HTR-8/SVneo (cell line): ENCODE results near the gene TNS3.

Source experiments
- DNase-seq: peaks from one replicate; pipeline ENCODE4 v3.0.0; 2011; ENCODE audit warnings: low spot score, mixed read lengths; ENCODE audit not compliant: insufficient read length
- FAIRE-seq: peaks from 2 replicates; lab custom pipeline; 2011; peaks lifted over from hg19 to GRCh38; lab: Jason Lieb, UNC

The TNS3 gene

DNA sequence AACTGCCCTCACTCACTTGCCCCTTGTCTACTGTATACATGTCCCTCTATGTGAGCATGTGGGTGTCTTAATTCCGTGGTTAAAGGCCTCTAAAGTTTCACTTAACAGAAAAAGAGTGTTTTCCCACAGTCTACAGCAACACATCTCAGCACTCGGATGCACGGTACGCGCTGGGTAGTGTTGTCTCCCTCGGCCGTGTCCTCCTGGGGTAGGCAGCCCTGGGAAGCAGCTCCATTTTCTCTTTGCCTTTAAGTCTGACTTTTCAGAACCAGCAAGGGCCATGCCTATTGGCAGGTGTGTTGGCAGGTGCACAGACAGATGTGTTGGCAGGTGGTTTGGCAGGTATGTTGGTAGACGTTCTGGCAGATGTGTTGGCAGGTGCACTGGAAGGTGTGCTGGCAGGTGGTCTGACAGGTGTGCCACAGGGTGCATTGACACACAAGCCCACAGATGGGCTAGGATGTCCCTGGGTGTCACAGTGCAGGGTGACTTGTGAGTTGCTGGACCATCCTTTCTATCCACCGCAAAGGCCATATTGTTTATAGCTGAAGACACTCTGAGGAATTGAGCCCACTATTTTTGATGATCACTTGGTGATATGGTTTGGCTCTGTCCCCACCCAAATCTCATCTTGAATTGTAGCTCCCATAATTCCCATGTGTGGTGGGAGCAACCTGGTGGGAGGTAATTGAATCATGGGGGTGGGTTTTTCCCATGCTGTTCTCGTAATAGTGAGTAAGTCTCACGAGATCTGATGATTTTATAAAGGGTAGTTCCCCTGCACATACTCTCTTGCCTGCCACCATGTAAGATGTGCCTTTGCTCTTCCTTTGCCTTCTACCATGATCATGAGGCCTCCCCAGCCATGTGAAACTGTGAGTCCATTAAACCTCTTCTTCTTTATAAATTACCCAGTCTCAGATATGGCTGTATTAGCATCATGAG, 296.9 kb downstream of the TNS3 start:
- DNase-seq (no peak), FAIRE-seq (peak; percentile 31)

DNA sequence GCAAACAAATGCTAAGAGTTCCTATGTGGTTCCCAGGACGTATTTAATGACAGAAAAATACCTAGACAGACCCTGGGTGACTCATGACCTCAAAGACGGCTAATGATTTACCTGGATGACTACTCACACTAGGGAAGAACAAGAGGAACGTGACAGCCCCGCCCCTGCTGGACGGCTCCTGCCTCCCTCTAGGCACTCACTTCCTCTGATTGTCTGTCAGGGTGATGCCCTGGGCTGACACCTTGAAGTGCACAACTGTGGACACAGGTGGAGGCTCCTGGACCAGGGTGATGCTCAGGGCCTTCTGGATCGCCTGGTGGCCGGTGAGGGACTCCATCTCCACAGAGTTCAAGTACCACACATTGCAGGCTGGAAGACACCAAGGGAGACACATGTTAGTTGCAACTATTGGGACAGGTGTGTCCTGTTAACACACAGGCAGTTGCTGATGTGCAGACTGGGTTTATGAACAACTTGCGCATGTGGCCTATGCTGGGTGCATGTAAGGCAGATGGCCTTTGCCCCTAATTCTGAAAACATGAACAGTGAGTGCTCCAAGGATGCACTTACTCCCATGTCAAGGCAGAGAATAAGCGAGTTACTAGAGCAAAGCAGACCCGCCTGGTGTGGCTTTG, 298.3 kb downstream of the TNS3 start:
- FAIRE-seq (peak; percentile 46), DNase-seq (no peak)

DNA sequence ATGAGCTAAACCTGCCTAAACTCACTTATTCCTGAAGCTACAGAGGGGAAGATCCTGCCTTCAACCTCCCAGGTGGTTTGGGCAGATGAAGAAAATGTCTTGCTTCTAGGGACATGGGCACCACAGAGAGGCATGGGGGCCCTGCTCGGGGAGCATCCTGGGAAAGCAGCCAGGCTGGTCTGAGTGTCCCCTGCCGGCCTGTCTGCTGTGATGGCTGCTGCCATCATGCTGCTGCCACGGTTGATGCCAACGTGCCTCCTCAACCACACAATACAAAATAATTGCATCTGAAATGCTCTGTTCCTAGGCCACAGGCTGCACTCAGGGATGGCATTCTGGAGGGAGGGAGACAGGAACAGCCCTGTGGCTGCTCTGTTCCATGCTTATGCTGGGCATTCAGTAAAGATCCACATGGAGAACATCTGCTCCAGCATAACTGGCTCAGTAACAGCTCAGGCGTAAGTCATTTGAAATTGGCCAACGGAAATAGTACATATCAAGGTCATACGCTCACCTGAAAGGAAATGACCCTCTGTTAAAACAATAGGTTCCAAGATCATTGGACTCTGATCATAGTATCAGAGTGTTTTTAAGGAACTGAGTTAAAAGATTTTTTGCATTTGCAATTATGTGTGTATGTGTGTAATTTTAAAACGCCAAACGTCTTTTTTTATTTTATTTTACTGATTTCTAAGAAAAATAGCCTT, 299.0 kb downstream of the TNS3 start:
- DNase-seq (no peak), FAIRE-seq (no peak)

DNA sequence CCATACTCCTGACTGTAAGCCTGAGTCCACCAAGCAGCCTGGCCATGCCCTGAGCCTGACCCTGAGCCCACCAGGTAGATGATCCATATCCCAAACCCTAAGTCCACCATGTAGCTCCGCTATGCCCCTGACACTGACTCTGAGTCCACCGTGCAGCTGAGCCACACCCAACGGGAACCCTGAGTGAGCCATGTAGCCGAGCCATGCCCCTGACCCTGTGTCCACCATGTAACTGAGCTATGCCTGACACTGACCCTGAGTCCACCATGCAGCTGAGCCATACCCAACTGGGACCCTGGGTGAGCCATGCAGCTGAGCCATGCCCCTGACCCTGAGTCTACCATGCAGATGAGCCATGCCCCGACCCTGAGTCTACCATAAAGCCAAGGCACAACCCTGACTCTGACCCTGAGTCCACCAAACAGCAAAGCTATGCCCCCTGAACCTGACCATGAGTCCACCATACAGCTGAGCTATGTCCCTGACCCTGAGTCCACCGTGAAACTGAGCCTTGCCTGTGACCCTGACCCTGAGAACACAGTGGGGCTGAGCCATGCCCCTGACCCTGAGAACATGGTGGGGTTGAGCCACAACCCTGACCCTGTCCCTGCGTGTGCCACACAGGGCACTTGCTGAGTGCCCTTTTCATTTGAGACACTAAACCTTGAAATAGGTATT, 299.8 kb downstream of the TNS3 start:
- DNase-seq (no peak), FAIRE-seq (no peak)

DNA sequence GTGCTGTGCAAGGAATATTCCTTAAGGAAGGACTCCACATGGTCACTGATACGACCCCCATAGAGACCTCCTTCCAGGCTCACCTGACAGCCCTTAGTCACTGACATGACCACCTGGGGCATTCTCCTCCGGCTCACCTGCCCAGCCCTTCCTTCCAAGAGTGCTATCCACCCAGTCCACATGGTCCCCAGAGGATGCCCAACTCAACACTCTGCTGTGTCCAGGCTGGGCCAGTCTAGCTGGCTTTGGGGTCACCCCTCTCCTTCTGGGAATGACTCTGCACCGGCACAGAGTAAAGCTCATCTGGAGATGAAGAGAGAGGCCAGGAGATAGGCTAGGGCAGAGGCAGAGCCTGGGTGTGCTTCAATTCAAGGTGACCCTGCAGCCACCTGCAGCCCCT, 300.8 kb downstream of the TNS3 start:
- no peak for FAIRE-seq
- DNase-seq = no peak

DNA sequence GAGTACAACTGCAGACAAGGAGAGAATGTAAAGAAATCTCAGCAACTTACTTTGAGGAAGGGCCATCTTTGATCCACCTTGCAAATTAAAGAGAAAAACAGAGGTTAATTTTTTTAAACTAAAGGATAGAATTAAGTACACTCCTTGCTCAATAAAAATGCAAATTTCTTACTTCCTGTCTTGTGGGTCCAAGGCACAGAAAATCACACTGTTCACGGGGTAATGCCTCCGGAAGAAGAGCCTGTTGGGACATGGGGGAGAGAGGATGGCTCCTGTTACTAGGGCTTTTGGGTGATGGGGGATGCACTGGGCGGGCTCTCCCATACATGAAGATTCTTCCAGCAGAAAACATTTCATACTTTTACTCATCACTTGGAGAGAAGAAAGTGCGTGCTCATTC, 301.8 kb downstream of the TNS3 start:
- FAIRE-seq = no peak

DNA sequence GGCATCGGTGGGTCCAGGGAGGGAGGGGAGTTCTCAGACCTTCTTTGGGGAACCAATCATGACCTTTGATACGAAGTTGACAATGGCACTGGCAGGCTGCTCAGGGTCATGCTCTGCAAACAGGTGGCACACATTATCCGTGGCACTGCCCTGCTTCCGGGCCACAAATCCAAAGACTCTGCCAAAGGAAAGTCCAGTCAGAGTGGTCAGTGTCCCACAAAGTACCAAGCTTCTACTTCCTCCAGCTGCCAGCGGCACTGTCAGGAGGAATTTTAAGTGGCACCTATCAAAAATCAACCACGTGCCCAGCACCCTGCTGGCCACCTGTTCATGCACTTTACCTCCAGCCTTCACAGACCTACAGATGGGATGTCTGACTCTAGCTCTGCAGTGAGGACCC, 303.9 kb downstream of the TNS3 start:
- no peak for DNase-seq

More for the DNA sequence above, 301.8 kb downstream of the TNS3 start:
- DNase-seq = no peak

DNA sequence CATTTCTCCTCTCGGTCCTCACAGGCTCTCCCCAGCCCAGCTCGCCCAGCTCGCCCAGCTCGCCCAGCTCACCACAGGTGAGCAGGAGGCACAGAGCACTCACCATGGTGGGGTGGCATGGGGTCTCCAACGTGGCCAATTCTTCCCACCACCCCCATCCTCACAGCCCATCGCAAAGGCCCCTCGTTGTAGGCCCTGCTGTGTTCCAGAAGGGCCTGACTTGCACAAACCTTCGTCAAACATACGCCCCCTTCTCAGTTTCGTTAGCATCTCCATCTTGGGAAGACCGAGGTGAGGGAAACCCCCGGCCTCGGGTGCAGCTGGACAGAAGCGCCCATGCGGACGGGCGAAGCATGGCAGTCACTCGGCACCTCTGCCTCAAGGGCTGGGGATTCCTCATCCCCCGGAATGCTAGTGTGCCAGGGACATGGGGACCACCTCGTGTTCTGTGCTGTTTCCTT, 304.6 kb downstream of the TNS3 start:
- no peak for FAIRE-seq
- DNase-seq = no peak

More for the DNA sequence above, 303.9 kb downstream of the TNS3 start:
- FAIRE-seq = no peak

DNA sequence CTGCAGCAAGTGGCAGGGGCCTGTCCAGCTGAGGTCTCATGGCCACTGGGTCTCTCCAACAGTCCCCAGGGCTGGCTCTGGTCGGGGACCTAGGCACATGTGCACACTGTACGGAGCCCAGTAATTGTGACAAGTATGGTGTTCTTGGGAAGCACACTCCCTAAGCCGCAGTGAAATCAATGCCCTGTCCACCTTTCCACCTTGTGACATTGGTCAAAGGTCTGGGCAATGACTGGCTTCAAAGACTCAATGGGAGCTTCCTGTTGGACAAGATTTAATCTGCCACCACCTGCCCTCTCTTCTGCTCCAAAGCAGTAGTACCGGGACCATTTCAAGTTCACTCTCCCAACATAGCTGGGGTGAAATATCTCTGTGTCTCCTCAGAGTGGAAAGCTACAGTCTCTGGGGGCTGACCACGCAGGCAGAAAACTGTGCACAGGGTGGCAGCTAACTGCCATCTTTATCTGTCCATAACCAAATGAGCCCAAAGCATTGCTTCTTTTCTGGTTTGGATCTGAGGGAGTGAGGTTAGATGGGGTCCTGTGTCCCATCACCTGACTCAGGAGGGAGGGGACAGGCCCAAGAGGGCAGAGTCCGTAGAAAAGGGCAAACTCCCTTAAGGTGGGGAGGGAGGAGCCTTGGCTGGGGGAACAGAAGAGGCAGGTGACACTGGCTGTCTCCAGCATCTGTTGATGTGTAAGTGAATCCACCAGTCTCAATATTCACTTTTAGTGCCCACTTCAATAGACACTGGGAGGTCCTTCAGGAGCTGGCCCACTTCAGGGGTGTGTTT, 307.7 kb downstream of the TNS3 start:
- FAIRE-seq (no peak), DNase-seq (no peak)

DNA sequence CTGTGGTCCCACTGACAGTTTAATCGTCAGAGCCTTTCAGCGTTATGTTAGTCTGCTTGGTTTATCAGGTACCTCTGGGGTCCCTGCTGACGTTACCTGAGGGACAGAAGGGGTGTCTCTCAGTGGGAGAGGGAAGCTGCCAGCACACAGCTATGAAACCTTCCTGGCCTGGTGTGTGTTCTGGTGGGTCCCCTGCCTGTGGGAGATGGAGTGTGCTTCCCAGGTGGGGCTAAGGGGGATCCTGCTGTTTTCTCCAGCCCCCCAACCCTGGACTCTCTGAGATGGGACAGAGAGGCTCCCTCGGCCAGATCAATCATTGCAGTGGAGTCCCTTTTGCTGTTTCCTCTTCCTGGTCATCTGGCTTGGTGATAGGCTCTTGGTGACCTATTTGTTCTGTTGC, 308.8 kb downstream of the TNS3 start:
- FAIRE-seq (no peak), DNase-seq (no peak)

DNA sequence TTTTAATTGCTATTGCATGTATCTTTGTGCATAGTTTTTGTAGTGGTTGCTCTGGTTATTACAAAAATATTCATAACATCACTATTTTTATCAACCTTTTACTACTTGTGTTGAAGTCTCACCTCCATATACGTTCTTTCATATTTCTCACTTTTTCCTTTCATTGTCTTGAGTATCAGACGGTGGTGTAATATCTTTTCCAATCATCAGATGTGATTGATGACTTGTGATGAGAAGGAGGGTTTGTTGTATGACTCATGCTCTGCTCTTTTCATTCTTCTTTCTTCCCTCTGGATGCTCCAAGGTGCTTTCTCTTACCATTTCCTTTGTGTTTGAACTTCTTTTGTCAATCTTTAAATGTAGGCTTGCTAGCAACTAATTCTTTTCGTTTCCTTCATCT, 310.2 kb downstream of the TNS3 start:
- DNase-seq = no peak
- FAIRE-seq = no peak

DNA sequence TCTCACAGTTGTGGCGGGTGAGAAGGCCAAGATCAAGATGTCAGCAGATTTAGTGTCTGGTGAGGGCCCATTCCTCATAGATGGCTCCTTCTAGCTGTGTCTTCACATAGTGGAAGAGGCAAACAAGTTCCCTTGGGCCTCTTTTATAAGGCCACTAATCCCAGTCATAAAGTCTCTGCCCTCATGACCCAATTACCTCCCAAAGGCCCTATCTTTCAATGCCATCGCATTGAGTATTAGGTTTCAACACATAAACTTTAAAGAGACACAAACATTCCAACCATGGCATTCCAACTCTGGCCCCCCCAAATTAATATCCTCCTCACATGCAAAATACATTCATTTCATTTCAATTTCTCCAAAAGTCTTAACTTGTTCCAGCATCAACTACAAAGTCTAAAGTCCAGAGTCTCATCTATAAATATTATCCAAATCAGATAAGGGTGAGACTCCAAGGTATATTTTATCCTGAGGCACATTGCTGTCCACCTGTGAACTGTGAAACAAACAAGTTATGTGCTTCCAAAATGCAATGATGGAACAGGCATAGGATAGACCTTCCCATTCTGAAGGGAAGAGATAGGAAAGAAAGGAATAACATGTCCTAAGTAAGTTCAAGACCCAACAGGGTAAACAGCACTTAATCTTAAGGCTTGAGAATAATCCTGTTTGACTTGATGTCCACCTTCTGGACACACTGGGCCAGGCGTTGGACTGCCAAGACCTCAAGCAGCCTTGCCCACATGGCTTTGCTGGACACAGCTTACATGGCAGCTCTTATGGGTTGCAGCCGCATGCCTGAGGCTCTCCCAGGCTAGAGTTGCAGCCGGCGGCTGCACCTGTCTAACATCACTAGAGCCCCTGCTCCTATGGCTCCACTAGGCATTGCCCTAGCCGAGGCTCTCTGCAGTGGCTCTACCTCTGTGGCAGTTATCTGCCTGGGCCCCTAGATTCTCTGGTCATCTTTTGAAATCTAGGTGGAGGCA, 312.8 kb downstream of the TNS3 start:
- no peak for DNase-seq
- no peak for FAIRE-seq

DNA sequence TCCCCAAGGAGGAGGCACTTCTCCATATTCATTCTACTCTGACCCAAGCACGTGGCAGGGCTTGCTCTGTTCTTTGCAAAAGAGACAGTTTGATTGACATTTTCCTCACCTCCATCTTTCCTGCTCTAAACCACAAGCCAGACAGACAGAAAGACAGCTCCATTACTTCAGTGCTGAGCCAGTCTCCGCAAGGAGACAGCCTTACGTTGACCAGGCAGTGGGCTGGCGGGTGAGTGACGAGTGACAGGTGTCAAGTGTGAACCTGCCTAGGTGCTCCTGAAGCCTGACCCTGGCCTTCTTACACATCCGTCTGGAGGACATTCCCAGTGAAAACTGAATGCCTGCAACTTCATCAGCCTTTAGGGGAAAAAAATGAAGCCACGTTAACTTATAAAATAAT, 314.6 kb downstream of the TNS3 start:
- no peak for FAIRE-seq
- DNase-seq = no peak

DNA sequence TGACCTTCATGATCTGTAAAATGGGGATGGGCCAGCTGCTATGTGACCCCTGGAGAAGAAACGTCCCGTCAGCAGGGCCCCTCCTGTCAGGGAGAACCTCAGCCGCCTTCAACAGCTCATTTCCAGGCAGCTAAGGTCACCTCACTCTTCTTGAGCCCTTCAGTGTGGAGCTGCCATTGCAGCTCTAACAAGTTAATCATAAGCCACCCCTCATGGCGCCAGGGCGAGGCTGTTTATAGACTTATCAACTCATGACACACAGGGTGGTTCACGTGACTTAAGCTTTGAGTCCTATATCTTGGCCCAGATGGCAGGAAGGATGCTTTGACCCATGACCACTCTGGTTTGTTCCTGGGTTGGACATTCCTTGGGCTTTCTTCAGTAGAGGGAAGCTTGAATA, 315.1 kb downstream of the TNS3 start:
- FAIRE-seq = no peak

DNA sequence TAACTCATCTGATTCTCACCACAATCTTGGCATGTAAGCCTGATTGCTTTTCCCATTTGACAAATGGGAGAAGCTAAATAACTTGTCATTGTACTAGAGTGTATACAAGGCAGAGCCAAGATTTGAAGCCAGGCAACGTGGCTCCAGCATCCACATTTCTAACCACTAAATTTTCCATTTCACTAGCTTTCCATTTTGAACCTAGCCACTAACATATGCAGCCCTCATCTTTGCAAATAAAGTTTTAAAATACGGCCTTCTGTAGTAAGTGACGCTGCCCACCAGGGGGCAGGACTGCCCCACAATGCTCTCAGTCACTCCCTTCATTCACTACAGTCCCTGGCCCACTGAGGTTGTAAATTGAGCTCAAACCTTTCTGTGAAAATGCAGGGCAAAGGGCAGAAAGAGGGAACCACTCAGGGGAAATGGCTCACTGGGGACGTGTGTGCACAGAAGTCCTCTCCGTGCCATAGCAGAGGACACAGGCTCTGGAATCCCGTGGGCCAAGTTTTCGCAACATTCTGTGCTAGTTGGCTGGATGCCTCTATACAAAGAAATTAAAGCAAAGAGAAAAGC, 315.7 kb downstream of the TNS3 start:
- DNase-seq = peak; percentile 76
- peak; percentile 94 for FAIRE-seq

More for the DNA sequence above, 315.1 kb downstream of the TNS3 start:
- no peak for DNase-seq

DNA sequence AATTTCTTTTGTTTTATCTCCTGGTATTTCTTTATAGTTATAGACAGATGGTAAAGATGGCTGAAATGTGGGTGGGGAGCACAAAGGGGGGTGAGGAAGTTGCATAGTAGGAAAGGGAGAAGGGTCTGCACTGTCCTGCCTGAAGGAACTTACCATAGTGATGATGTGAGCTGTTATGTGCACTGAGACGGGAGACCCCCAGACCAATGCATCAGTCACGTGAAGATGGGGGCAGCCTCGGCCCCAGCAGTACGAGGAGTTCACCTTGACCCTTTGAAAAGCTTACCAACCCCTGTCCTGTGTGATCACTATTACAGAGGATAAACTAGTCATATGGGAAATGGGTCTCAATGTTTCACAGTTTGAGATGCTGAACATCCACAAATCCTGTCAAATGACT, 316.3 kb downstream of the TNS3 start:
- FAIRE-seq (peak; percentile 16), DNase-seq (no peak)

DNA sequence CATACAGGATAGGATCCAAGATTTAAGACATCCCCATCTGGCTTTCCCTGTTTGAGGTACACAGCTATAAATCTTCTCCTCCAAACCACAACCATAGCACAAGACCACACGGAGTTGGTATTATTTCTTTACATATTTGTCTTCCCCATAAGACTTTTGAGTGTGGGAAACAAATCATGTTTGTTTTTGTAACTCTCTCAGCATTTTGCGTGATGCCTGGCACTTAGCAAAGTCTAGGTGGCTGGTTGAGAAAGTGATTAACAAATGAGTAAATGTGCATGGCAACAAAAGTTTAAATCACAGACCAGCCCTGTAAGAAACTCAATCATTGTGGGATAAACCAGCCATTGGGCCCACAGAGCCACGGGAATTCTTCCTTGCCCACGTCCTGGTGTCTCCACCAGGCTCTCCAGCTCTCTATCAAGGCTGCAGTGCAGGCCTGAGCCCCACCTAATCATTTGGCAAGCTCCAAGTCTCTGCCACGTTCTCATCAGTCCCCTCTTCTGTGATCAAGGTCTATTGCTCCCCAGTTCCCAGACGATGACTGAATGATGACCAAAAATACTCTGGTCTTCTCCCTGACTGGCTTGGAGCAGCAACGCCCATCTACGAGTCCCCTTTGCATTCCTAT, 317.8 kb downstream of the TNS3 start:
- DNase-seq = no peak
- FAIRE-seq = no peak

DNA sequence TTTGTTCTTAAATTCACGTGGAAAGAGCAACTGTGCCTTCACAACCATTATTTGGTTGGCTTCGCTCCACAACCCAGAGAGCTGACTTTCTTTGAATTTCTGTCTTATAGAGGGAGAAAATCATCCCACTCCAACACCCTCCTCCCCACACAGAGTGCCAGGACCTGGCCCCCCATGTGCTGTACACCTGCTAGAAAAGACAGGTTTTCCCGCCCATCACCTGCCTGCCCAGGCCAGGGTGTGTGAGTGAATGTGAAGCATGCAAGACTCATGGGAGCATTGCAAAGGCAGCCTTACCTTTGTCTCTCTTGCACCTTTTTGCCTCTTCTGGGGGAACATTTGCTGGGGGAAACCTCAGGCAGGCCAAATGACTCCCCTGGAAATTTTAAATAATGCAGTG, 319.0 kb downstream of the TNS3 start:
- no peak for DNase-seq
- FAIRE-seq = no peak
